Stimulated activated naive B cell treated with anti-CD40 and anti-IgM and Interleukin-4, amounts not matched to agents 10 μg/mL and 1 μg/mL and 100 μg/mL, for 72 hours (primary cell): ENCODE data around the gene GPM6B.
A peak's percentile ranks its signal among the peaks of the same experiment; 100 is the strongest.

Experiments
- ATAC-seq, 2 donors: fragments of 150-1000 bp; cut with Tn5 transposase; replicated peaks; 2 replicates each; pipeline ENCODE4 v1.10.0; 2021; ENCODE audit warnings: moderate library complexity in 1 of 2
- DNase-seq: peaks from one replicate; pipeline ENCODE4 v3.0.0; 2021
- H3K27ac Mint-ChIP-seq: one replicate; pipeline ENCODE4 v1.8.0; 2022; ENCODE audit warnings: mild to moderate bottlenecking, mixed read lengths
- H3K27me3 Mint-ChIP-seq, 2 donors: one replicate each; pipeline ENCODE4 v1.8.0; 2022; ENCODE audit warnings: mixed read lengths in 2 of 2
- H3K36me3 Mint-ChIP-seq, 2 donors: one replicate each; pipeline ENCODE4 v1.8.0; 2022; ENCODE audit warnings: mixed read lengths in 2 of 2, mild to moderate bottlenecking in 1 of 2
- H3K4me1 Mint-ChIP-seq, 2 donors: one replicate each; pipeline ENCODE4 v1.8.0; 2022; ENCODE audit warnings: mixed read lengths in 2 of 2, mild to moderate bottlenecking in 1 of 2
- H3K4me3 Mint-ChIP-seq, 2 donors: one replicate each; pipeline ENCODE4 v1.8.0; 2022; ENCODE audit warnings: mild to moderate bottlenecking in 2 of 2, mixed read lengths in 2 of 2, moderate library complexity in 1 of 2
- H3K9me3 Mint-ChIP-seq, 2 donors: one replicate each; pipeline ENCODE4 v1.8.0; 2022; ENCODE audit warnings: mixed read lengths in 2 of 2, mild to moderate bottlenecking in 1 of 2

The GPM6B gene, protein sequence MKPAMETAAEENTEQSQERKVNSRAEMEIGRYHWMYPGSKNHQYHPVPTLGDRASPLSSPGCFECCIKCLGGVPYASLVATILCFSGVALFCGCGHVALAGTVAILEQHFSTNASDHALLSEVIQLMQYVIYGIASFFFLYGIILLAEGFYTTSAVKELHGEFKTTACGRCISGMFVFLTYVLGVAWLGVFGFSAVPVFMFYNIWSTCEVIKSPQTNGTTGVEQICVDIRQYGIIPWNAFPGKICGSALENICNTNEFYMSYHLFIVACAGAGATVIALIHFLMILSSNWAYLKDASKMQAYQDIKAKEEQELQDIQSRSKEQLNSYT

DNA sequence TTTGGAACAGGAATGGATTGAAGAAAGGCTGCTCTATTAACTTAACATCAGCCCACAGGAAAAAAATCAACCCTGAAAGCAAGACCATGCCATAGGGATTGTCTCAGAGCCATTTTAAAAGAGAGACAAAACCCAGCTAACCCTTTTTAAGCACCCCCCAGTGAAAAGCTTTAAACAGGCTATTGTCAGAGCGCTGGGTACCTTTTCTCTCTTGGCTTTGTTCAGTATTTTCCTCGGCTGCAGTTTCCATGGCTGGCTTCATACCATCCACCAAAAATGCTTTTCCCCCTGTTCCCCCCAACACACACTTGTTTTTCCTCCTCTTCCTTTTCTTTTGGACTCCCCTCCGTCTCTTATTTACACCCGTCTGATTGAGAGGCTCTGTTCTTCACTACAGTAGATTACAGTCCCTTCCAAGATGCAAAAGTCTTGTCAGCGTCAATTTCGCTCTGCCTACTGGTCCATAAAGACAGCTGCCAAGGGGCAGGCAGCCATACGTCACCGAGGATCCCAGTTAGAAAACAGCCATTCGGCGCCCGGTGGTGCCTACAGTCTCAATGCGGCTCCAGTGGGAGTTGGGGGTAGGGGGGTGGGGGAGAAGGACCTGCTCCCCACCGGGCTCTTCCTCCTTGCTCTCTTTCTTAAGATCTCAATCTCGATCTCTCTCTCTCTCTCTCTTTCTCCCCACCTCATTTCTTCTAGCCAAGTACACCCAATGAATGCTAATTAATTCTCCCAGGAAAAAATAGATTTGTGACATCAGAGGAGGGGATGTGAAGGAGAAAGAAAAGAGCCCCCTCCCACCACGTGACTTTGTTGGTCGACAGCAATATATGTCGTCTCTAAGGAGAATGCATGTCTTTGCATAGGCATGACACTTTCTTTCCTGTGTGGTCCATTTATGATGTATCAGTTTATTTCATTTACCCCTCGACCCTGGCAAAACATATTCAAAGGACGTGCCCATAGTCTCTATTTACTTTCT is at the start of gene GPM6B:
Gene GPM6B (minus strand): TSS at position 451 of the 985 bp plus-strand sequence. CDS start 189 bp downstream, at position 262.
- DNase-seq, result no peak
- H3K36me3 Mint-ChIP-seq, result no peaks in the 10 kb centered on the region
- no peak for ATAC-seq
- H3K27ac Mint-ChIP-seq, result no peak within 1 kb of the TSS
- H3K4me3 Mint-ChIP-seq, result no peak within 1 kb of the TSS
- peaks cover 0 to 1% of the 10 kb centered on the region in 2 donors for H3K9me3 Mint-ChIP-seq
- peaks cover 14 to 39% of the 10 kb centered on the region in 2 donors for H3K27me3 Mint-ChIP-seq
- no peaks in the 10 kb centered on the region for H3K4me1 Mint-ChIP-seq

DNA sequence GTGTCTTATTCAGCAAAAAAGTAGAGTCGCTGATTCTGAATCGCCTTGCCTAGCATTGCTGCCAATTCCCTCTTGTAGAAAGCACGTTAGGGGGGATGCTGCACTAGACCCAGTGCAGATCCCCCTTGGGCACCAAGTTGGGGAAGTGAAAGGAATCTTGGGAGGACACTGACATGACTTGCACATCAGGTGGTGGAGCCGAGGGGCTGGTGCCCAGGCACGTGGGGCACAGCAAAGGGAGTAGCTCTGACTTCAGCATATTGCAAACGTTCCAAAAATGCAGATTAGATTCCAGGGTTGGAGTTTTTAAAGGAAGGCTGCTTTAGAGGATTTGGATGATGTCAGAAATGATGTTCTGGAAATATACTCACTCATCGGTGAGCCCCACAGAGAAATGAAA is 47.4 kb upstream of the GPM6B start:
- ATAC-seq (no peak), DNase-seq (no peak)
- H3K27ac Mint-ChIP-seq, result no peak overlapping the region
- no peaks in the 10 kb centered on the region for H3K9me3 Mint-ChIP-seq
- no peak overlapping the region for H3K4me3 Mint-ChIP-seq
- peaks cover 6 to 7% of the 10 kb centered on the region in 2 donors for H3K4me1 Mint-ChIP-seq
- no peaks in the 10 kb centered on the region for H3K36me3 Mint-ChIP-seq
- peaks cover 0 to 64% of the 10 kb centered on the region in 2 donors for H3K27me3 Mint-ChIP-seq

DNA sequence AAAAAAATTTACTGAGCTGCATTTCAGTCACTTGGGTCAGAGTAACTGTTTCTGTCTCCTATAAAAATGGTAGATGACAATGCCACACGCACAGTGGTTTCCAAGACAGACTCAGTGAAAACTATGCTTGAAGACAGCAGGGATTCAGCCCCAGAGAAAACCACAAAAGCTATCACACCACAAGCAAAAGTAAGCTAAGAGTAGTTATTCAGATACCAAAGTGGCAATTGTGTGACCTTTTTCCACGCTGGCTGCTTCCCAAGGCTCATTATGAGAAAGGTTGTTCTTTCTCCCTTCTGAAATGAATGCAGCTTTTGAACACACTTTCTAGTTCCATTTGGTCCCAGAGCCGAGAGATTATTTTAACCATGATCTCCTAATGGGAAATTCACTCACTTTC is 46.4 kb upstream of the GPM6B start:
- ATAC-seq (no peak), DNase-seq (no peak)
- H3K36me3 Mint-ChIP-seq, result no peaks in the 10 kb centered on the region
- H3K9me3 Mint-ChIP-seq, result no peaks in the 10 kb centered on the region
- H3K27ac Mint-ChIP-seq, result no peak overlapping the region
- peaks cover 5 to 6% of the 10 kb centered on the region in 2 donors for H3K4me1 Mint-ChIP-seq
- H3K4me3 Mint-ChIP-seq, result no peak overlapping the region
- H3K27me3 Mint-ChIP-seq, result peaks cover 6 to 62% of the 10 kb centered on the region in 2 donors

DNA sequence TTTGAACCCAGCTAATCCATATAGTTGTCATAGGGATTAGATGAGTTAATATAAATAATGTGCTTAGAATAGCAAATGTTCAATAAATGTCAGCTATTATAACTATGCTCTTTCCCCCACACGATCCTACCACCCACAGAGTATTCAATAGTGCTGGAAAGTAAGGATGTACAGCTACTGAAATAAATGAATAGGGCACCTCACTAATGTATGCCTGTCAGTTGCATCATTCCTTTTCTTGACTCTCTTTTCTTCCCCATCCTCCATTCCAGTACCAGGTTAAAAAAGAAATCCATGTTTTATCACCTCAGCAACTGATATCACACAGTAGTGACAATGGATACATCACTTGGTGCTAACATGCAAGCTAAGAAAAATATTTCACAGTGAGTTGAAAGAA is 42.8 kb upstream of the GPM6B start:
- ATAC-seq, result no peak
- no peak overlapping the region for H3K27ac Mint-ChIP-seq
- H3K9me3 Mint-ChIP-seq, result no peaks in the 10 kb centered on the region
- H3K4me1 Mint-ChIP-seq, result no peaks in the 10 kb centered on the region
- H3K27me3 Mint-ChIP-seq, result peaks cover 7 to 42% of the 10 kb centered on the region in 2 donors
- H3K4me3 Mint-ChIP-seq, result no peak overlapping the region
- DNase-seq, result no peak
- H3K36me3 Mint-ChIP-seq, result no peaks in the 10 kb centered on the region

DNA sequence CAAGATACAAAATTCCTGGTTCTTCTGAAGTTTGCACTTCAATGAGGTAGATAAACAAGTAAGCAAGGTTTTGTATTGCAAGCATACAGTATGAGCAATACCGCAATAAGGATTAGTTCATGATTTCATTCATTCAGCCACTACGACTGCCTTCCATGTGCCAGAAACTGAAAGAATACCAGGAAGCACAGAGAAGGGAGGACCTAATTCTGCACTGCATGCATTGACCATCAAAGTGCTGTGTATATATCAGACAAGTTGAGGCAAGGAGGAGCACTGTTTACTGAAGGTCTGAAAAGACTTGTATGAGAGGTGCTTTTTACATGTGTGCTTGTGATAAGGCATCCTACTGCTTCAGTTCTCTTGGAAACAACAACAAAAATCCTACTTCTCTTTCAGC is 40.9 kb upstream of the GPM6B start:
- ATAC-seq (no peak), DNase-seq (no peak)
- no peaks in the 10 kb centered on the region for H3K36me3 Mint-ChIP-seq
- H3K4me1 Mint-ChIP-seq, result no peaks in the 10 kb centered on the region
- H3K27ac Mint-ChIP-seq, result no peak overlapping the region
- peaks cover 7 to 27% of the 10 kb centered on the region in 2 donors for H3K27me3 Mint-ChIP-seq
- no peaks in the 10 kb centered on the region for H3K9me3 Mint-ChIP-seq
- H3K4me3 Mint-ChIP-seq, result no peak overlapping the region

DNA sequence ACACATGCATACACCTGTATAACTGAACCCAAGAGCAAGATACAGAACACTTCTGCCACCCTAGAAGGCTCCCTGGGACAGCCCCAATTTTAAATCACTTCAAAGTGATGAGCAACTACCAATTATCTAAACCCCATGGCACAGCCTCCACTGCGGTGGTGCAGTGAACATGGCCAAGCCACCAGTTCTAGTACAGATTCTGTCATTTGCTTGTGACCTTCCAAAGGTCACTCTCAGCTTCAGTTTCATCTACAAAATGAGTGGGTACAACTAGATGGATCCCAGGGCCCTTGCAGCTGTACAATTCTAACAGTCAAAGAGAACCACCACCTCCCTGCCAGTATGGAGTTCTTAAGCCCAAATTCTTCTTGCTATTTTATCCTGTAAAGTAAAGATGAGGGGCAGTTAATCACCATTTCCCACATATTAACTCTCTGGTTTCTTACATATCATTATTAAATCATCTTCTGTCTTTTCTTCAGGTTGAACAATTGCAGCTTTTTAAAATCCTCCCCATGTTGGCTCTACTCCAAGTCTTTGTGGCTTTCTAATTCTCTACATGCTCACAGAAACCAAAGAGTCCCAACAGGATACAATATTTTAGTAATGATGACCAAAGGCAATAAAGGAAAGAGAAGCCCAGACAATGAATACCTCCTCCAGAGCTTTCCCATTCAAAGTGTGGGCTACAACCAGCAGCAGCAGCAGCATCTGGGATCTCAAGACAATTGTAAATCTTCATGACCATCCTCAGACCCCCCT is 39.0 kb upstream of the GPM6B start:
- ATAC-seq, result peak in 1 of 2 donors; percentile 31
- Mint-ChIP-seq H3K9me3 (no peaks in the 10 kb centered on the region), H3K4me1 (peaks cover 0 to 2% of the 10 kb centered on the region in 2 donors), H3K4me3 (no peak overlapping the region), H3K36me3 (no peaks in the 10 kb centered on the region), H3K27ac (no peak overlapping the region), H3K27me3 (peaks cover 7 to 22% of the 10 kb centered on the region in 2 donors)
- DNase-seq, result no peak

DNA sequence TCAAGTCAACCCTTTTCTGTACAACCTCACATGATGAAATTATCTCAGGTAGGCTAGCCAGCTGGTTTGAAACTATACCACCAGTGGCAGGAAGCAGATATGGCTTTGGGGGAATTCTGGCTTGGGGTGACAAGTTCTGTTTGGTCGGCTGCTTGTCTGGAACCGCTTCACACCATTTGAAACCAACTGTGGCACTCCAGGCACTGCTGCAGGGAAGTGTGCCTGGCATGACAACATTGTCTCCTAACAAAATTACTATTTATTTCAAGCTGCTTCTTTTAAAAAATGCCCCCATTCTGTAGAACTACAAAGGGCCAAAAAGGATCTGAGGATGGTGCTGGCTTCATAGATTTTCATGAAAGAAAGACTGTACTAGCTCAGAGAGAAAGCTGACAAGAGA is 37.1 kb upstream of the GPM6B start:
- H3K36me3 Mint-ChIP-seq, result no peaks in the 10 kb centered on the region
- ATAC-seq (no peak), DNase-seq (no peak)
- H3K4me3 Mint-ChIP-seq, result no peak overlapping the region
- peaks cover 7 to 26% of the 10 kb centered on the region in 2 donors for H3K27me3 Mint-ChIP-seq
- H3K9me3 Mint-ChIP-seq, result no peaks in the 10 kb centered on the region
- peaks cover 0 to 2% of the 10 kb centered on the region in 2 donors for H3K4me1 Mint-ChIP-seq
- no peak overlapping the region for H3K27ac Mint-ChIP-seq

DNA sequence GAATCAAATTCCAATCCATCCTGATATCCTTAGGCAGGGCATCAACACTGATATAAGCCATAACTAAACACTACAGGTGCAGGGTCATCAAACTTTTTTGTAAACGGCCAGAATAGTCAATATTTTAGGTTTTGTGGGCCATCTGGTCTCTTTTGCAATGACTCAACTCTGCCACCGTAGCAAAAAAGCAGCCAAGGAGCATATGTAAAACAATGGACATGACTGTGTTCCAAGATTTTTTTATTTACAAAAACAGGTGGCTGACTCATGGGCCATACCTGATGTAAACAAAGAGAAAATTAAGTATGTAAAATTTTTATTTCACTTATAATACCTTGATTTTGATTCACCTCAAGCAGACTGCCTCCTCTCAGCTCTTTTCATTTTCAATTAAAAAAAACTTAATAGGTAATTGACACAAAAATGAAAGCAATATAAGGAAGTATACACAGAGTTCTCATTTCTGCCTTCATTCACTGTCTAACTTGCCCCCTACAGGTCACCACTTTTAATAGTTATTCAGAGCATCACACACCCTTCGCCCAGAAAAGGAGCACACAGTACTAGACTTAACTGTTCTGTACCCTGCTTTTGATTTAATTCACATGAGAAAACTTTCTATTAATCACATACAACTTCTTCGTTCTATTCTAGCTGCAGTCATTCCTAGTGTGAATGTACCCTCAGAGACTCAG is 35.3 kb upstream of the GPM6B start:
- Mint-ChIP-seq H3K27ac (no peak overlapping the region), H3K36me3 (no peaks in the 10 kb centered on the region), H3K4me1 (peaks cover 0 to 2% of the 10 kb centered on the region in 2 donors), H3K9me3 (no peaks in the 10 kb centered on the region), H3K4me3 (no peak overlapping the region), H3K27me3 (peaks cover 0 to 21% of the 10 kb centered on the region in 2 donors)
- DNase-seq (no peak), ATAC-seq (peak; percentile 75 to 84)

DNA sequence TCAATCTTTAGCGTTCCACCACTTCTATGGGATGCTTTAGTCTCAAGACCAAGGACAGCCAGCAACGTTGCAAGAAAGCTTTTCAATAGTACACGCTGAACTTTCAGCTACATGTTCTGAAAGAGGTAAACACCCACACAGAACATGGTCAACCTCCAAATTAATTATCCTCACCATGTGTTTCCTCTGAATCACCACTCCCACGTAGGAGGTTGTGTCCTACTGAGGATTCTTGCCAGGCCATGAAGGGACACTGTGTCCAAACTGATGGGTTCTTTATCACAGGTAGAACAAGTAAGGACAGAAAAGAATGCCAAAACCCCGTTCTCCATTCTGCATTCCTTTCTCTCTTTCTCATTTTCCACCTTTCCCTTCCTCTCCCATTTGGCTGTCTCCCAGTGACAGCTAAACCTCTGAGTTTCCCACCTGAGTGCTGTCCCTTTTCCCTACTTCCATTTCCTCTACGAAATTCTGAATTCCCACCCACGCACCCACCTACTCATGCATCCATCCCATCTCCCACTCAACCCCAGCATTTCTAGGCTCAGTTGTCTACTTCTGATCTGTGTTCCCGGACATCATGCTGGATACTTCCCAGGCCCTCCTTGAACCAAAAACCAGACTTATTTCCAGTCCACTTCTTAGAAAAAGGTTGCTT is 29.0 kb upstream of the GPM6B start:
- Mint-ChIP-seq H3K4me1 (peaks cover 0 to 1% of the 10 kb centered on the region in 2 donors), H3K27me3 (peaks cover 0 to 25% of the 10 kb centered on the region in 2 donors), H3K36me3 (no peaks in the 10 kb centered on the region), H3K9me3 (no peaks in the 10 kb centered on the region), H3K4me3 (no peak overlapping the region), H3K27ac (peak overlapping the region; percentile 70)
- ATAC-seq, result no peak
- no peak for DNase-seq

DNA sequence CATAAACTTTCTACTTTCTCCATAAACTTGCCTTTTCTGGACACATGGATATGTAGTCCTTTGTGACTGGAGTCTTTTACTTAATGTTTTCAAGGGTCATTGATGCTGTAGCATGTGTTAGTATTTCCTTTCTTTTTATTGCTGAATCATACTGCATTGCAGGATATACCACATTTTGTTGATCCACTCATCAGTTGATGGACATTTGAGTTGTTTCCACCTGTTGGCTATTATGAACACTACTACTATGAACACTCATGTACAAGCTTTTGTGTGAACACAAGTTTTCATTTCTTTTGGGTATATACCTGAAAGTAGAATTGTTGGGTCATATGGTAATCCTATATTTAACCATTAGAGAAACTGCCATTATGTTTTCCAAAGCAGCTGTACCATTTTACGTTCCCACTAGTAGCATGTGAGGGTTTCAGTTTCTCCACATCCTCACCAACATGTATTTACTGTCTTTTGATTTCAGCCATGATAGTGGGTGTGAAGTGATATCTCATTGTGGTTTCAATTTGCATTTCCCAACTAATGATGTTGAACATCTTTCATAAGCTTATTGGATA is 26.3 kb upstream of the GPM6B start:
- H3K27me3 Mint-ChIP-seq, result peaks cover 0 to 21% of the 10 kb centered on the region in 2 donors
- no peaks in the 10 kb centered on the region for H3K36me3 Mint-ChIP-seq
- no peak for DNase-seq
- no peak for ATAC-seq
- H3K4me3 Mint-ChIP-seq, result no peak overlapping the region
- no peaks in the 10 kb centered on the region for H3K9me3 Mint-ChIP-seq
- H3K27ac Mint-ChIP-seq, result no peak overlapping the region
- H3K4me1 Mint-ChIP-seq, result peaks cover 0 to 1% of the 10 kb centered on the region in 2 donors

DNA sequence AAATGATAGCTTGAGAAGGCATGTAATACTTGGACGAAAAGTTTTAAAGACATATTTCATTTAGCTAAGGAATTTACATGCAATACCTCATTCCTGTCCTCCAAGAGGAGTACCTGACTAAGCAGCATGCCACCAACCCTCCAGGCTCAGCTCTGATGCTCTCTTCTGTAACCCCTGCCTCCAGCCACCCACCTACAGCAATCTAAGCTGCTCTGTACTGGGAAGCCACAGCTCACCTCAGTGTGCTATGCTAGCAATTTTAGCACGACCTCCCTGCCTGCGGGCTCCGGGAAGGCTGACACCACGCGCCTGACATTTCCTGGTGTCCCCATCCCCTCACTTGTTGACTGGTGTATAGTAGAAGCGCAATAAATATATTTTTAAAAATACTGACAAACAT is 23.2 kb upstream of the GPM6B start:
- no peaks in the 10 kb centered on the region for H3K36me3 Mint-ChIP-seq
- no peaks in the 10 kb centered on the region for H3K9me3 Mint-ChIP-seq
- no peak for DNase-seq
- no peak overlapping the region for H3K27ac Mint-ChIP-seq
- peaks cover 0 to 15% of the 10 kb centered on the region in 2 donors for H3K27me3 Mint-ChIP-seq
- ATAC-seq, result no peak
- H3K4me3 Mint-ChIP-seq, result no peak overlapping the region
- no peaks in the 10 kb centered on the region for H3K4me1 Mint-ChIP-seq

DNA sequence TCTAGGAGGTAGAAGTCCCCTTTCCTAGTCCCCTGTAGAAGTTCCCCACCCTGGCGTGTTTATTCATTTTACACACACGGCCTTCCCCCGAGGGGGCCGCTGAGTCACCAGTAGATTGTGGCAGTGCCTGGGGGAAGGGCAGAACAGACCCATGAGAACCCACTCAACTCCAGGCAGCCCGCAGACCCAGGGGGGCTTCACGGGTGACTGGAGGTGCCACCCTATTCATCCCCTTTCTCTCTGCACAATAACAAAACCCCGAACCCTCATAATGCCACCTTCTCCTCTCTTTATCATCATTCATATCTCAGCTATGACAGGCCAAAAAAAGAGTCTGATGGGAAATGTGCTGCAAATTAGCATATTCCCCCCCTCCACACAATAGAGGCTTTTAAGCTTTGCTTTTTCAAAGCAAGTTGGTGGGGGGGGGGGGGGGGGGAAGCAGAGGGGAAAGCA is 20.4 kb upstream of the GPM6B start:
- H3K36me3 Mint-ChIP-seq, result no peaks in the 10 kb centered on the region
- H3K9me3 Mint-ChIP-seq, result no peaks in the 10 kb centered on the region
- no peak for DNase-seq
- no peak overlapping the region for H3K27ac Mint-ChIP-seq
- no peak for ATAC-seq
- H3K27me3 Mint-ChIP-seq, result peaks cover 0 to 15% of the 10 kb centered on the region in 2 donors
- no peak overlapping the region for H3K4me3 Mint-ChIP-seq
- H3K4me1 Mint-ChIP-seq, result no peaks in the 10 kb centered on the region

DNA sequence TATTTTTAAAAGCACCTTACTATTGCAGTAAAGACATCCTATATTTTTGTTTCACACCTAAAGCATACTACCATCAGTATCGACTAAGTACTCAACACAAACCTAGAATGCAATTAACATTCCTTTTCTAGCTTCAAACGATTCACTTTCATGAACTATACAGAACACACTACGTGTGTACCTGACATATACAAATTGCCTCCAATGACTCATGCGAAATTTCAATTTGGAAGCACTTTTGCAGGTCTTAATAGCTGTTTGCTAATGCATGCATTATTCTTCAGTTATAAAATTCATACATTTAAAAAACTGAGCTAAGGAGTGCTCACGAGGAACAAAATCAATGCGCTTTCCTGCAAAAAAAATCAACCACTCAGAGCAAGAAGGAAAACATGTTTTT is 19.7 kb upstream of the GPM6B start:
- Mint-ChIP-seq H3K36me3 (no peaks in the 10 kb centered on the region), H3K27me3 (peaks cover 0 to 11% of the 10 kb centered on the region in 2 donors), H3K9me3 (no peaks in the 10 kb centered on the region), H3K4me1 (no peaks in the 10 kb centered on the region), H3K27ac (no peak overlapping the region), H3K4me3 (no peak overlapping the region)
- ATAC-seq, result no peak
- no peak for DNase-seq
